ENCODE measurements around the gene RAB39A.
"Not testable (repeated sequence)": the region's sequence is repeated elsewhere in the genome, so short reads cannot be mapped to it uniquely, and the experiment has no call there.

Gene RAB39A, protein sequence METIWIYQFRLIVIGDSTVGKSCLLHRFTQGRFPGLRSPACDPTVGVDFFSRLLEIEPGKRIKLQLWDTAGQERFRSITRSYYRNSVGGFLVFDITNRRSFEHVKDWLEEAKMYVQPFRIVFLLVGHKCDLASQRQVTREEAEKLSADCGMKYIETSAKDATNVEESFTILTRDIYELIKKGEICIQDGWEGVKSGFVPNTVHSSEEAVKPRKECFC

DNA sequence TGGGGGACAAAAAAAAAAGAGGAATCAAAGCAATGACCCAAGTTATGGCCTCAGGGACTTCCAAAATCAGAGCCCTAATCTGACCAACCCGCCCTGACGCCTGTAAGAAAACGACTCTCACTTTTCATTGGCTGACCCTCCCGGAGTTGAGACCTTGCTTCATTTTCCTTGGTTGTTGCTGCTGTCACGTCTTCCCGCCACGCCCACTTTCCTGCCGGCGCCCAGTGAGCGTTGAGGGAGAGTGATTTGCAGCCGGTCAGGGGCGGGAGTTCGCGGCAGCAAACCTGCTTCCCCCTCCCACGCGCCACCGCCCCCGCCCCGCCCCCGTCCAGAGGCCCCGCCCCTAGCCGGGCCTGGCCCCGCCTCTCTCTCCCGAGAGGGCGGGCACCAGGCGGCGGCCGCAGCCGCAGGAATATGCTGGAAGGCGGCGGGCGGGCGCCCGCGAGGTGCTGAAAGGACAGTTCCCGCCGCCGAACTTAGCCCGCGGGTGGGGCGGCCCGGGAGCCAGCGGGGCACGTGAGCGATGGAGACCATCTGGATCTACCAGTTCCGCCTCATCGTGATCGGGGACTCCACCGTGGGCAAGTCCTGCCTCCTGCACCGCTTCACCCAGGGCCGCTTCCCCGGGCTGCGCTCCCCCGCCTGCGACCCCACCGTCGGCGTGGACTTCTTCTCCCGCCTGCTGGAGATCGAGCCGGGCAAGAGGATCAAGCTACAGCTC lies at the start of gene RAB39A:
TSS of gene RAB39A (plus strand) at position 403 of the 721 bp plus-strand sequence. CDS start at position 524, 121 bp downstream.
- DNase-seq: peak; percentile 39

DNA sequence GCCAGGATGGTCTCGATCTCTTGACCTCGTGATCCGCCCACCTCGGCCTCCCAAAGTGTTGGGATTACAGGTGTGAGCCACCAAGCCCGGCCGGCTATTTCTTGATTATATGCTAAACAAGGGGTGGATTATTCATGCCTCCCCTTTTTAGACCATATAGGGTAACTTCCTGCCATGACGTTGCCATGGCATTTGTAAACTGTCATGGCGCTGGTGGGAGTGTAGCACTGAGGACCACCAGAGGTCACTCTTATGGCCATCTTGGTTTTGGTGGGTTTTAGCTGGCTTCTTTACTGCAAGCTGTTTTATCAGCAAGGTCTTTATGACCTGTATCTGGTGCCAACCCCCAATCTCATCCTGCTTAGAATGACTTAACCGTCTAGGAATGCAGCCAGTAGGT lies 46.8 kb upstream of the RAB39A start:
- DNase-seq: not testable (repeated sequence)

DNA sequence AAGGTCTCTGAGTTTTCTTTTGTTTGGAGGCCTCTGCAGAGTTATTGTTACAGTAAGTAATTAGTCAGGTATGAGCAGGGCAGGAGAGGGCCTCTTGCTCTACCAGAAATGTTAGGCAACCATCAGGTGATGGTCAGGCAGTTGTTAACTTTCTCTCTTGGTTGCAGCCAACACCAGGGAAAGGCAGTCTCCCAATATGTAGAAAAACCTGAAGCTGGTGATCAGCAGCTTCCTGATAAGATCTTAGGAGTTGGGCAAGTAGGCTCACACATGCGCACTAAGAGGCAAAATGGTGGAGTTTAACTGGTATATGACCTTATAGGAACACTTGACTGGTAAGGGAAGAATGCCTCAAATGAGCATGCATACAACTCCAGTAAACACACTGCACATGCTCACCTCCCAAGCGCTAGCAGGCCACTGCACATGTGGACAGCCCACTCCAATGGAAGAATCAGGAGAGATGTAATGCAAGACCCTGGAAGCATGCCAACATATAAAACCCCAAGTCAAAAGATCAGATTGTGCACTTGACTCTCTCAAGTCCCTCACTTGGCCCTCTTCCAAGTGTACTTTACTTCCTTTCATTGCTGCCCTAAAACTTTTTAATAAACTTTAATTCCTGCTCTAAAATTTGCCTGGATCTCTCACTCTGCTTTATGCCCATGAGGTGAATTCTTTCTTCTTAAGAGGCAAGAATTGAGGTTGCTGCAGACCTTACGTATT lies 46.0 kb upstream of the RAB39A start:
- no peak for DNase-seq

DNA sequence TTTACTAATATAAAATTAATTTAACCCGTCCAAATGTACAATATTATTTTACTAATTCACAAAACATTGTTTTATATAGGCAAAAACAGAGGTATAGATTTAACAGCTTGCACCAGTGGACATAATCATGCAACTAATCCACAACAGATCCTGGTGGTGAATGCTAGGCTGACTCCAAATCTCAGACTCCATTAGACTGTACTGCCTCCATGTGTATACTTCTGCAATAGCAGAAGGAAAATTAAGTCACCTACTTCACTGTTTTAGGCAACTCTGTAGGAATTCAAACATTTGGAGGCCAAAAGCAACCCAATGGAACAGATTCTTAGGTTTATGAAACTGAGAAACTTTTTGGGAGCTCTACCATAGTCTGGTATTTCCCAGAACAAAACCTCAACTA lies 30.0 kb upstream of the RAB39A start:
- no peak for DNase-seq

DNA sequence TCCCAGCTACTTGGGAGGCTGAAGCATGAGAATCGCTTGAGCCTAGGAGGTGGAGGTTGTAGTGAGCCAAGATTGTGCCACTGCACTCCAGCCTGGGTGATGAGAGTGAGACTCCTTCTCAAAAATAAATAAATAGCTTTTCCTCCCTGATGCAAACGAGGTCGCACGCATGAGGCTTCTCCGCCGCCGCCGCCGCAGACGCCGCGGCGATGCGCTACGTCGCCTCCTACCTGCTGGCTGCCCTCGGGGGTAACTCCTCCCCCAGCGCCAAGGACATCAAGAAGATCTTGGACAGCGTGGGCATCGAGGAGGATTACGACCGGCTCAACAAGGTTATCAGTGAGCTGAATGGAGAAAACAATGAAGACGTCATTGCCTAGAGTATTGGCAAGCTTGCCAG lies 20.0 kb upstream of the RAB39A start:
- DNase-seq: no peak

DNA sequence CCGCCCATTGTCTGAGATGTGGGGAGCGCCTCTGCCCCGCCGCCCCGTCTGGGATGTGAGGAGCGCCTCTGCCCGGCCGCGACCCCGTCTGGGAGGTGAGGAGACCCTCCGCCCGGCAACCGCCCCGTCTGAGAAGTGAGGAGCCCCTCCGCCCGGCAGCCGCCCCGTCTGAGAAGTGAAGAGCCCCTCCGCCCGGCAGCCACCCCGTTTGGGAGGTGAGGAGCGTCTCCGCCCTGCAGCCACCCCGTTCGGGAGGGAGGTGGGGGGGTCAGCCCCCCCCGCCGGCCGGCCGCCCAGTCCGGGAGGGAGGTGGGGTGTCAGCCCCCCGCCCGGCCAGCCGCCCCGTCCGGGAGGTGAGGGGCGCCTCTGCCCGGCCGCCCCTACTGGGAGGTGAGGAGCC lies 15.8 kb upstream of the RAB39A start:
- DNase-seq: not testable (repeated sequence)

DNA sequence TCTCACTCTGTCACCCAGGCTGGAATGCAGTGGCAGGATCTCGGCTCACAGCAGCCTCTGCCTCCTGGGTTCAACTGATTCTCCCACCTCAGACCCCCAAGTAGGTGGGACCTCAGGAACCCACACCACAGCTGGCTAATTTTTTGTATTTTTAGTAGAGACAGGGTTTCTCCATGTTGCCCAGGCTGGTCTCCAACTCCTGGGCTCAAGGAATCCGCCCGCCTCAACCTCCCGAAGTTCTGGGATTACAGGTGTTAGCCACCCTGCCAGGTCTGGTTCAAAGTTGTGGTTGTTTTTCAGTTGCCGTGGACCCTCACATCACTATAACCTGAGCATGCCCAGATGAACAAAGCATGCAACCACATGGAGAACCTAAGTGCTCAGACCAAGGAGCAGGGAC lies 13.0 kb upstream of the RAB39A start:
- no peak for DNase-seq

DNA sequence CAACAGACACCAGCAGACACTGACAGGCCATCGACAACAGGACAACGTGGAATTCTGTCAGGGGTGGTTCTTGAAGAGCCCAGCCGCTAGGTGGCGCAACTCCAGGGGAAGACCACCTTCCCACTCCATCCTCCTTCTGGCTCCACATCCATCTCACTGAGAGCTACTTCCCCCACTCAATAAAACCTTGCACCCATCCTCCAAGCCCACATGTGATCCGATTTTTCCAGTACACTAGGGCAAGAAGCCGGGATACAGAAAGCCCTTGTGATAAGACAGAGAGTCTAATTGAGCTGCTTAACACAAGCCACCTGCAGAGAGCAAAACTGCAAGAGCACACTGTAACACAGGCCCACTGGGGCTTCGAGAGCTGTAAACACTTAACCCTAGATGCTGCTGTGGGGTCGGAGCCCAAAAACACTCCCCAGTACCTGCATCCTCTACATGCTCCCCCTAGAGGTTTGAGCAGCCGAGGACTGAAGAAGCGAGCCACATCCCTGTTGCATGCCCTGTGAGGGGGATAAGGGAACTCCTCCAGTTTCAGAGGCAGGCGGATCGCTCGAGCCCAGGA lies 11.5 kb upstream of the RAB39A start:
- DNase-seq: no peak

DNA sequence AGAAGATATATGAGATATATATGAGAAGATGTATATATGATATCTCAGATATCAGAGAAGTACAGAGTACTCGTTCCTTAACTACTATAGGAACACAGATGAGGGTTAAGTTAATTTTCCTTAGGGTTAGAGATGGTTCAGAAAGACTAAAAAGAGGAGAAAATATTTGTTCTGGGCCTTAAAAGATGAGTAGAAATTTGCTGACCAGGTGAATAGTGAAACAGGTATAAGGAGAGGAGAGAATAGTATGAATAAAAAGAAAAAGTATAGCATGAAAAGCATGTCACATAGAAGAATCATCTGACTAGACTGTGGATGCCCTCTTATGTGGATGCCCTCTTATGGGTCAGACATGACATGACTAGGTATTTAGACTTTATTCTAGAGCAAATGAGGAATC lies 6.3 kb upstream of the RAB39A start:
- no peak for DNase-seq

DNA sequence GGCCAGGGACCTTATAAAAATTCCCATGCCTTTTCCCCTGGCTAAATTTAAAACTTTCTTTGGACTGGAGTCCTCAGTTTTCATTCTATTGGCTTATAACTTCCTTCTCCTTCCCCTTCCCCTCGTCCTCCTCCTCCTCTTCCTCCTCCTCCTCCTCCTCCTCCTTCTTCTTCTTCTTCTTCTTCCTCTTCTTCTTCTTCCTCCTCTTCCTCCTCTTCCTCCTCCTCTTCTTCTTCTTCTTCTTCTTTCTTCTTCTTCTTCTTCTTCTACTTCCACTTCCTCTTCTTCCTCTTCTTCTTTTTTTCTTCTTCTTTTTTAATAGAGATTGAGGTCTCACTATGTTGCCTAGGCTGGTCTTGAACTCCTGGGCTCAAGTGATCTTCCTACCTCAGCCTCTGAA lies 4.7 kb upstream of the RAB39A start:
- not testable (repeated sequence) for DNase-seq

DNA sequence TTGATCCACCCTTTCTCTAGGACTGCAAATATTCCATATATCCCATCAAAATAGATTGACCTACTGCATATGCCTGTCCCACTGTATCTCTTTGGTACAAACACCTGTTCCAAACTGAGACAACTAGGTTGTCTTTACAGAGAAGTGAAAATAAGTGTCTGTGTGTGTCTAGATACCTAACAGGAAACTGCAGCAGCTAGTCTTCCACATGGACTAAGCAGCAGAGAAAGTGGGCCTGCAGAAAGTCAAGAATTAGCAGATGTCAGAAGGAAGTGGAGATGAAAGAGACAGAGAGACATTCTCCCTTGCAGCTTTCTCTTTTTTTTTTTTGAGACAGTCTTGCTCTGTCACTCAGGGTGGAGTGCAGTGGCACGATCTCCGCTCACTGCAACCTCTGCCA lies 3.9 kb upstream of the RAB39A start:
- no peak for DNase-seq

DNA sequence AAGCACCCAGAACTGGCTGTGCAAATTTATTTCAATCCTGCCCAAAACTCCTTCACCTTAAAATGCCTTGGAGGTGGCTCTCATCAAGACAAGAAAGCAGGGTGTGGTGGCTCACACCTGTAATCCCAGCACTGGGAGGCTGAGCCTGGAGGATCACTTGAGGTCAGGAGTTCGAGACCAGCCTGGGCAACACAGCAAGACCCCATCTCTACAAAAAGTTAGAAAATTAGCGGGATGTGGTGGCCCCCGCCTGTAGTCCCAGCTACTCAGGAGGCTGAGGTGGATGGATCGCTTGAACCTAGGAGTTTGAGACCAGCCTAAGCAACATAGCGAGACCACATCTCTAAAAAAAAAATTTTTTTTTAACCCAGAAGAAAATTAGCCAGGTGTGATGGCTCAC lies 689 bp upstream of the RAB39A start:
- DNase-seq: no peak

DNA sequence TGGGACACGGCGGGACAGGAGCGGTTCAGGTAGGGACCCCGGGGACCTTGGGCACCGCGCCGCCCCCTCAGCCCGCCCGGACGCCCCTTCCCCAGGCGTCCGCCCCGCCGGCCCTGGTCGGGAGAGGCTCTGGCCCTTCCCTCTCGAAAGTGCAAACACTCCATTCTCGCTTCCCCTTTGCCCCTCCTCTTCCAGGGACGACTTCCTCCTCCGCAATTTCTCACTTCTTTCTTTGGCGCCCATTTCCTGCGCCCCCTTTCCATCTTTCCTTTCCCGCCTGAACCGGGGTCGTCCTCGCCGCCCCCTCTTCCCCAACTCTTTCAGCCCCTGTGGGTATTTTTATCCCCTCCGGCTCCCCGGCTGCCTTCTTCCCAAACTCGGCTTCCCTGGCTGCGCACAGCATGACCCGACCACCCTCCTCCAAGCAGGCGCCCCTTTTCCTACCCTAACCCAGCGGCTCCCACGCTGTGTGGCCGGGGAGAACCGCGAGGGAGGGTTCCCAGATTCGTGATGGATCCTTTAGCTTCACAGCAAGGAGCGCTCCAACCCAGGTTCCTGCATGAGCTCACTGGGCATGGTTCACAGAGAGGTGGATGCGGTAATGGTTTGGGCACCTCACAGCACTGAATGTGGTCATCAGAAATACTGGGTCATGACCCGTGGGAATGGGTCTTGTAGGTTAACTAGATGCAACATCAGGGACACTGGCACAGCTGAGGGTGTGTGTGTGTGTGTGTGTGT lies 689 bp downstream of the RAB39A start:
- no peak for DNase-seq

DNA sequence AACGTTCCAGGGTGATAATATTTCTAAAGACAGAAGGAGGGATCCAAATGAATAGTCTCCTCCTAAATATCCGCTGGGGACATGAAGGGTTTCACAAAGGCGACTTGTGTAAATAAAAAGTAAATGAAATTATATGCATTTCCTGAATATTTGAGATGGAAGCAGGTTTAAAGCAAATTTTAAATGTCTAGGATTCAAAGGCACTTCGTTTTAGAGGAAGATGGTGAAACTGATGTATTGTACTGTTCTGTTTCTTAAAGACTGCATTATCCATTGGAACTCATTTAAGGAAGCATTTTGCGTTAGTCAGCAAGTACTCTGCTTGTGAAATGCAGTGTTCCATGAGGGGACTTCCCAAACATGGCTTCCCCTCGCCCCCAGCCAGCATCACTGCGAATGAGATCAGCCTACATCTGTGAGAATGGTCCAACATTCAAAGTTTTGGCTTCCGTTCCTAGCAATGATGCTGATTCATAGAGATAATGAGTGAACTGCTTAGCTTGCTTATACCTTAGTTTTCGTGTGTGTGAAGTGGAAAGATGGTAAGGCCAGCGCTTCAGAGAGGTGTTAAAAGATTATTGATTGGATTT lies 1.5 kb downstream of the RAB39A start:
- DNase-seq: no peak

DNA sequence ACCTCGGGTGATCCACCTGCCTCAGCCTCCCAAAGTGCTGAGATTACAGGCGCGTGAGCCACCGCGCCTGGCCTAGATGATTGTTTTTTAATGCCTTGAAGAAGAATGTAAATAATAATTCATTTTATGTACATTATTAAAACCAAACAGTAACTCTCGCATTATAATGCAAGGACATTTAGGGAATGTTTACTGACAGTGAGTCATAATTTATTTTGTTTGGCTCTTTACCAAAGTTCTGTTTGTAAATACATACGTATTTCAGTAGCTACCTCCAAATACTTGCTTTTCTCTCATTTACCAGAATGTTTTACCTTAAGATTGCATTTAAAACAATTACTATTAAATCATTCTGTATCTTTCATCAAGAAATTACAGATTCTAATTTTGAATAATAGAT lies 3.0 kb downstream of the RAB39A start:
- no peak for DNase-seq

DNA sequence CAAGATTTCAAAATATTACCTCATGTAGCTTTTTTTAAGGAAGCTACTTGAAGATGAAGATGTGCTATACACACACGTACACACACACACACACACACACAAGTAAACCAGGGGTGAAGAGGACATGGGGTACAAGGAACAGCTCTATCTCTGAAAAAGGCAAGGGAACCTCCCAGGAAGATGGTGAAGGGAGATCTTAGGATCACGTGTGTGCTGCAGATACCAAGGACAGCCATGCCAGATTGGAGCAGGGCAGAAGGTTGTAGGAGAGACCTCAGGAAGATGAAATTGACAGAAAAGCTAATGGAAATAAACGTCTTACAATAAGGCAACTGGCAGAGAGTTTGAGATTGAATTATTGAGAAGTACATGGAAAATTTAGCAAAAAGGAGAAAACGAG lies 19.7 kb downstream of the RAB39A start:
- no peak for DNase-seq

DNA sequence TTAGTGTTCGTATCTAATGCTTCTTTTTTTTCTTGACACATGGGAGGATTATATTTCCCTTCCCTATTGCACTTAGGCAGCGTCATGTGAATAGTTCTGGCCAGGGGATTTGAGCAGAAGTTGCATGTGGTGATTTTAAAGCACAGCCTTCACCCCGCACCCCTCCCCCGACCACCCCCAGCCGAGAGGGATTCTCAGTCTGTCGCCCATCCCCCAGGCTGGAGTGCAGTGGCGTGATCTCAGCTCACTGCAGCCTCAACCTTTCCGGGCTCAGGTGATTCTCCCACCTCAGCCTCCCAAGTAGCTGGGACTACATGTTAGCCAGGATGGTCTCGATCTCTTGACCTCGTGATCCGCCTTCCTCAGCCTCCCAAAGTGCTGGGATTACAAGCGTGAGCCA lies 20.1 kb downstream of the RAB39A start:
- DNase-seq: not testable (repeated sequence)

DNA sequence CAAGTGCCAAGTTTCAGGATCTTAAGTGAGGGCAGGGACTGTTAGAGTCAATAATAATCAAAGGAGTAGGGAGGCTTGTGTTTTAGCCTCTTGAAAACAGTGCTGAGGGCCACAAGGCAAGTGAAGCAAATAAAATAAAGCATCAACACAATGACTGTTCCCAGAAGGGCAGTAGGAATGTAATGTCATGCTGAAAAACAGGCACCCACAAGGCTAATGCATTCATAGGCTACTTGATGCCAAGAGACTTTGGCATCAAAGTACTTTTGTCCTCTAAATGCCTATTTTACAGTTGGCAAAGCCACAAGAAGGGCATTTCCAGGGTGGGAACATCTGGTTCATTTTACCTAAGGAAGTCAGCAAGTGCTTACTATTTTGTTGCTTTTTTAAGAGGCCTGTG lies 22.9 kb downstream of the RAB39A start:
- no peak for DNase-seq

DNA sequence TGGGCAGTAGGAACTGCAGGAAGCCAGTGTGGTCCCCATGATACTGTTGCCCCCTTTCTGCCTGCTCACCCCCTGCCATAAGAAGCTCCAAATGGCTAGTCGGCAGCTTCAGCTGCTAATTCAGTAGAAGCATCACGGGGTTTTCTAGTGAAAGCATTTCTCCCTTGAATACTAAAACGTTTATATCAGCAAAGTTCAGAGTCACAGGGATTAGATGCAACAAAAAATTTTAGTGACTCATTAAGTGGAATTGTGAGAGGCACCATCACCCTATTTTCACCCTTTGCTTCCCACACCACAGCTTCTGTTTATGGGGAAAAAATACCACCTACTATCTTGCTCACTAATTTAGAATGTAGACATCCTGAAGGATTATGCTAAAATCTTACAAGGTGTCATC lies 25.2 kb downstream of the RAB39A start:
- DNase-seq: no peak

DNA sequence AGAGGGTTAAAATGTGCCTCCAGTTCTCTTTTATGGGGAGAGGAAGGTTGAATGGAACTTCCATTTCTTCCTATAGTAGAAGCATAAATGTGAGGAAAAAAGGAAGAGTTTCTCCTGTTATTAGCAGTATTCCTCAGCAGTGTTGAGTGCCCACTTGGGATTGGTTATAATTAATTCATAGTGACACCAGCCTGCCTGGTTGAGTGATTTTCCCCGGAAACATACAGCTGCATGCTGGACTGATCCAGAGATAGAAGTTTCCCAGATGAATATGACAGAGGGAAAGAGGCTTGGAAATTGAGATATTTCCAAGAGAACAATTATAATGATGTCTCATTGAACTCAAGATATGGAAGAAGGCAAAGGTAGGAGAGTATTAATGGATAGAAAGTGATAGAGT lies 28.3 kb downstream of the RAB39A start:
- DNase-seq: no peak

DNA sequence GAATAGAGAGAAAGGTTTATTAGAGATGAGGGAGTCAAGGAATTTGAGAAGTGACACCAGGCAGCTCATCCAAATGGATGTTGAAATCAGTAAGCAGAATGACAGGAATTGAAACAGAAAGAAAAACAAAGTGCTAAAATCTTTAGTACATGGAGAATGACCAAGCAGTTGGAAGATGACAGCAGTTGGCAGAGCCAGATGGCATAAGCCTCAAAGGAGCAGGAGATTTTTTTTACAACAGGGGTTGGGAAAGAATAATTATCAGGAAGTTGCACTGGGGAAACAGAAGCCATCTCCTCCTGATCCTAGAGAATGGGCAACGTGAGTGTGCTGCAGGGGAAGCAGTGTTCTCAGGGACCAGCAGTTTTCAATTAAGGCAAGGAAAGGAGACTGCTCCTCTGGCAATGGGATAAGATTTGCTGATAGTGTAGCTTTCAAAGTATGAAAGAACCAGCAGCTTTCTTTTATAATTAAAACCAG lies 28.9 kb downstream of the RAB39A start:
- no peak for DNase-seq

DNA sequence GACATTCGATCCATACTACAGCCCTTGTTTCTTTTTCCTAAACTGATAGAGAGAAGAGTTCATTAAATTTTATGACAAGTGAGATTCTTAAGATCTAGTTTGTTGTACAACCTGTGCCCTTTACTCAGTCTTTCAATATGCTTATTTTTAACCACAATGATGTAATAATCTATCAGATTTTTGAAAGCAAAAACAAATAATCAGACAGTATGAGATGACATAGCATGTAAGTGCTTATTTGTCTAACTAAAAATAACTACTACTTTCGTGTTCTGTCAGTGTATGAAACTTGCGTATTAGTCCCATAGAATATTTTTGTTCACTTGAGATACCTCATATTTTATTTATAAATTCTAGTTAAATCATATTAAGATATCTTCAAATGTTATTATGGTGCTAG lies 33.2 kb downstream of the RAB39A start:
- no peak for DNase-seq

DNA sequence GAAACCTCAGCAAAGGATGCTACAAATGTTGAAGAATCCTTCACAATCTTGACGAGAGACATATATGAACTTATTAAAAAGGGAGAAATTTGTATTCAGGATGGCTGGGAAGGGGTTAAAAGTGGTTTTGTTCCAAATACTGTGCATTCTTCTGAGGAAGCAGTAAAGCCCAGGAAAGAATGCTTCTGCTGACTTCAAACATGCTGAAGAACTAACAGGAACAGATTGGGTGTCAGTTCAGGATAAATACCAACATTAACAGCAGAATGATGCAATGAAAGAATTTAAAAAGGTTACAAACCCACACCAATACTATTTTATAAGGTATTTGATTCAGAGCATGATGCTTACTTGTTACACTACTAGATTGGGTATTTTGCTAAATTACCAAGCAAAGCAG lies 33.9 kb downstream of the RAB39A start:
- DNase-seq: no peak

Measured in activated T-cell treated with anti-CD3 and anti-CD28 coated beads for 4 hours (primary cell).